Measurements from ENCODE around the gene HLA-DOB. TPM values are rescaled to one million over a fixed set of nuclear protein-coding genes. Genes with fewer than 3 reads are reported as not detected.

The HLA-DOB gene
- total and polyA plus RNA-seq, 10 of the 15 experiments (the other 5 are each of a cell fraction or from before 2014, with no cell fraction given) = 27.4 to 79.1 (median 37.0) TPM

DNA sequence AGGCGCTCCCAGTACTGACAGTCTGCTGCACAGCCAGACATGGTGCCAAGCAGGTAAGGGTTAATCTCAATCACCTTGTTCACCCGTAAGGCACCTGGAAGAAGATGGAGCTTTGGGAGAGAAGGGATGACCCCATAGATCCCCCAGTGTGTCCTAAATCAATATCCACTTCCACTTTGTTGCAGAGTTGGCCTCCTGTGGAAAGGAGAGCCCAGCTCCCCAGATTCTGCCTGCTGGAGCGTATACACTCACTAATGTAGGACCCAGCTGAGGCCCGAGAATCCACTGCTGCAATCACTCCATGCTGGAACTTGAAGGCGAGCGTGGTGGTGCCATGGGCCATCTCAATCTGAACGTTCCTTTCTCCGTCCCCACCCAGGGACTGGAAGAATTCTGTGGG, 25.9 kb upstream of the HLA-DOB start (continued):
- TF ChIP-seq, protein P1, sequence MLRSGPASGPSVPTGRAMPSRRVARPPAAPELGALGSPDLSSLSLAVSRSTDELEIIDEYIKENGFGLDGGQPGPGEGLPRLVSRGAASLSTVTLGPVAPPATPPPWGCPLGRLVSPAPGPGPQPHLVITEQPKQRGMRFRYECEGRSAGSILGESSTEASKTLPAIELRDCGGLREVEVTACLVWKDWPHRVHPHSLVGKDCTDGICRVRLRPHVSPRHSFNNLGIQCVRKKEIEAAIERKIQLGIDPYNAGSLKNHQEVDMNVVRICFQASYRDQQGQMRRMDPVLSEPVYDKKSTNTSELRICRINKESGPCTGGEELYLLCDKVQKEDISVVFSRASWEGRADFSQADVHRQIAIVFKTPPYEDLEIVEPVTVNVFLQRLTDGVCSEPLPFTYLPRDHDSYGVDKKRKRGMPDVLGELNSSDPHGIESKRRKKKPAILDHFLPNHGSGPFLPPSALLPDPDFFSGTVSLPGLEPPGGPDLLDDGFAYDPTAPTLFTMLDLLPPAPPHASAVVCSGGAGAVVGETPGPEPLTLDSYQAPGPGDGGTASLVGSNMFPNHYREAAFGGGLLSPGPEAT (IDR thresholded peaks at IDR 0.05; ENCODE audit: low read depth) = no peak
- TF ChIP-seq POLR2A (IDR thresholded peaks at IDR 0.05; ENCODE audit: low read depth, low read length) (no peak; the same call in 1 of the 2 replicates), CBX3 (IDR thresholded peaks at IDR 0.05; ENCODE audit: borderline replicate concordance, low read depth) (no peak), NRF1 (conservative IDR thresholded peaks at IDR 0.05; ENCODE audit: low read depth, low read length) (no peak), MYB (IDR thresholded peaks at IDR 0.05; ENCODE audit: borderline replicate concordance, low read depth, low read length) (no peak), CREB1 (IDR thresholded peaks at IDR 0.05; ENCODE audit: low read depth) (no peak), PML (IDR thresholded peaks at IDR 0.05; ENCODE audit: low read length) (no peak)

DNA sequence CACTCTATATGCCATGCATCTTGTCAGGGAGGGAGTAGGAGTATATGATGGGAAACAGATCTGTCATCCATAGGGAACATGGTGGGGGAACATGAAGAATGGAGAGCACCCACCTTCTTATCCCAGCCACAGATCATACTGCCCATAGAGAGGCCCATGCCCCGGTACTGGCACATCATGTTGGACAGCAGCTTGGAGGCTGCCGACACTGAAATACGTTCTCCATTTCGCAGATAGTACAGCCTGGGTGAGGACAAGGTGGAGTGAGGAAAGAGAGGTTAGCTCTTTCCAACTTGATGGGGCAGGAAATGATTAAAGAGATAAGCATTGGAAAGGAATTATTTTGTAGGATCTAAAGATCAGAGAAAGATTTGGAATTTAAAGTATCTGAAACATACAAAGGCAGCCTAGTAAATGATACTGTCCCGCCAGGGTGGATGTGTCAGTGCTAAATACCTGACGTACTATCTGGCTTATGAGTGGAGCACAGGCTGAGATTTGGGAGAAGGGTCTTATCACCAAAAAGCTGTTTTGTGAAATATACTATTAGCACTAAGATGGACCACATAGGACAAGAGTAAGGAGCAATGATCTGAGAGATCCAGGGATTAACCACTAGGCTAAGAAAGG, 25.3 kb upstream of the HLA-DOB start:
- TF ChIP-seq, protein P2, sequence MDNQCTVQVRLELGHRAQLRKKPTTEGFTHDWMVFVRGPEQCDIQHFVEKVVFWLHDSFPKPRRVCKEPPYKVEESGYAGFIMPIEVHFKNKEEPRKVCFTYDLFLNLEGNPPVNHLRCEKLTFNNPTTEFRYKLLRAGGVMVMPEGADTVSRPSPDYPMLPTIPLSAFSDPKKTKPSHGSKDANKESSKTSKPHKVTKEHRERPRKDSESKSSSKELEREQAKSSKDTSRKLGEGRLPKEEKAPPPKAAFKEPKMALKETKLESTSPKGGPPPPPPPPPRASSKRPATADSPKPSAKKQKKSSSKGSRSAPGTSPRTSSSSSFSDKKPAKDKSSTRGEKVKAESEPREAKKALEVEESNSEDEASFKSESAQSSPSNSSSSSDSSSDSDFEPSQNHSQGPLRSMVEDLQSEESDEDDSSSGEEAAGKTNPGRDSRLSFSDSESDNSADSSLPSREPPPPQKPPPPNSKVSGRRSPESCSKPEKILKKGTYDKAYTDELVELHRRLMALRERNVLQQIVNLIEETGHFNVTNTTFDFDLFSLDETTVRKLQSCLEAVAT (IDR thresholded peaks at IDR 0.05) = peak; percentile 76
- TF ChIP-seq SMAD5 (IDR thresholded peaks at IDR 0.05; ENCODE audit: low read depth) (peak; percentile 27; the same call in 1 of the 2 replicates), NFIC (IDR thresholded peaks at IDR 0.05; ENCODE audit: low read depth, low read length) (no peak)
- H2AFZ ChIP-seq (ENCODE audit: control insufficient read depth, low read depth, low read length) = no peak overlapping the region
- H3K27ac ChIP-seq (ENCODE audit: control insufficient read depth, insufficient read depth) = peak overlapping the region; percentile 96
- ChIA-PET CTCF (interaction anchor here (0.8 to 10.7 kb wide), 7 partner anchors 14 to 142 kb away, joined by 3 to 311 read pairs (median 5); partner anchors contain the start of genes HLA-DMA, PSMB9 and TAP1), SMC1A (ENCODE audit: uncharacterized antibody, unreplicated experiment) (interaction anchor here (0.6 to 6.8 kb wide), 9 partner anchors 13 to 141 kb away, joined by 3 to 226 read pairs (median 7); partner anchors contain the start of genes HLA-DOB, PSMB9 and TAP1), POLR2A (interaction anchor here (0.9 to 10.5 kb wide), 12 partner anchors 9 to 395 kb away, joined by 3 to 357 read pairs (median 6); partner anchors contain the start of genes HLA-DMA, PSMB9 and TAP1), RAD21 (ENCODE audit: unreplicated experiment) (interaction anchor here (0.7 to 10.5 kb wide), 4 partner anchors 14 to 406 kb away, joined by 3 to 269 read pairs (median 120); partner anchors contain the start of genes PSMB9 and TAP1)
- peak overlapping the region; percentile 96 for H3K4me3 ChIP-seq
- peak overlapping the region; percentile 99 for H3K9ac ChIP-seq (ENCODE audit: control insufficient read depth, insufficient read depth, low read length)
- H3K36me3 ChIP-seq (ENCODE audit: control insufficient read depth in 2 of 2, insufficient read depth in 2 of 2, low read length in 1 of 2) = peaks cover 3 to 31% of the 10 kb centered on the region in 2 experiments
- ATAC-seq (no peak), FAIRE-seq (no peak), DNase-seq (ENCODE audit: low read depth, low spot score) (no peak)
- H3K9me3 ChIP-seq (replicated peaks; ENCODE audit: control insufficient read depth, insufficient read depth, low read length) = no peaks in the 10 kb centered on the region
- no TSS peak for BruUV-seq (replicated peaks)
- H4K20me1 ChIP-seq (ENCODE audit: control insufficient read depth, insufficient read depth) = no peaks in the 10 kb centered on the region; the same call in 1 of the 2 replicates
- 59% methylated on average over 6 of the region's 6 CpGs for WGBS (ENCODE audit: insufficient coverage, insufficient replicate concordance, low lambda C conversion rate, missing lambda C conversion rate)
- peaks cover 57% of the 10 kb centered on the region for H3K4me1 ChIP-seq (ENCODE audit: control insufficient read depth, insufficient read depth, low read length)
- H3K27me3 ChIP-seq (replicated peaks in 1 of 2; ENCODE audit: control insufficient read depth in 2 of 2, insufficient read depth in 2 of 2, low read length in 1 of 2) = no peaks in the 10 kb centered on the region
- in situ Hi-C loops (cut with MboI) (no loop called here), intact Hi-C loops (cut with micrococcal nuclease; ENCODE audit: unreplicated experiment) (loop anchor here (5.0 kb wide), 1 partner anchor 130 kb away; no protein-coding TSS in a partner anchor)
- peaks cover 70% of the 10 kb centered on the region for H3K79me2 ChIP-seq (ENCODE audit: control insufficient read depth, insufficient read depth, low read length)
- H3K4me2 ChIP-seq (ENCODE audit: control insufficient read depth, insufficient read depth) = peak overlapping the region; percentile 99

Measured in GM12878 (cell line).